NK-92 (cell line): ENCODE results near the gene HOXA5.

Experiments used
- DNase-seq: peaks from one replicate; lab custom pipeline; 2025; ENCODE audit not compliant: unreplicated experiment; lab: John Stamatoyannopoulos, UW

Gene HOXA5

DNA sequence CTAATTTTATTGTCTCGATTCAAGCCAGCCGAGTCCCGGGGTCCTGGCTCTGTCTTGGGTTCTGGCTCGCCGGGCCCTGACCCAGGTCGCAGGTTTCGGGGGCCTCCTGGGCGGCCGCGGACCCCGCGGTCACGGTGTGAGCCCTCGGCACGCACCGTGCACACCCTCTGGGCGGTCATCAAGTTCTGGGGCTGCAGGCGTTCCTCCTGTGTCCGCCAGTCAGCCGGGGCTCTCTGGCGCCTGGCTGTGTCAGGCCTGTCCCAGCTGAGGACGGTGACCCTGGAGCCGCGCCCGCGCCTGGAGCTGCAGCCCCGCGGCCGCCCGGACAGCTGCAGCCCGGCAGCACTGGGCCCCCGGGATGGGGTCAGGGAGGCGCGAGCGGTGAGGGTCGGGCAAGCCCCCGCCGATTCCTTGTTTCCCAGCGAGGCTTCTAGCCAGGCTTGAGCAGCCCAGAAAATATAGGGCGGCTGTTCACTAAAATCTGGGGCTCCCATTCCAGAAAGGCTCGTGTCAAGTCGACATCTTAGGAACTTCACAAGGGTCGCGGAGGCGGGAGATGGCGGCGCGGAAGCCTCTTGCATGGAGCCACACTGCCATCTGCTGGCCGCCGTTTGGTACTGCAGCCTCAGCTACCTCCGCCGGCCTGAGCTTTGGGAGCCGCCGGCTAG, 17.2 kb upstream of the HOXA5 start:
- DNase-seq: no peak

DNA sequence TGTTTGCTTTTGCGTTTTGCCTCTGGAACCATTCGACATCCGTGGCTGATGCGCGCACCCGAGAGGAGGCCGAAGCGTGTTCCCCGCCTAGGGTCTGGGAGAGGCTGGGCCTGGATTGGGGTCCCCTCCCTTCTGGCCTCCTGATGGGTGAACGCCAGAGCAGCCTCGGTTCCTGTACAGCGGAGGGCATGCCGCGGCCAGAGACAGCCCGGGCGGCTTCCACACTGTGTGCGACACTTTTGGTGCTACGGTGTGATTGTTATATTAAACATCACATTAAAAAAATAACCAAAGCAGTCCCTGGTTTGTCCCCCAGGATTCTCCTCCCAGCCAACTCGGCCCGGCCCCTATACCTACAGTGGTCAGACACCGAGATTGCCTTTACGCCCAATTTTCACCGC, 16.7 kb upstream of the HOXA5 start:
- DNase-seq: no peak

DNA sequence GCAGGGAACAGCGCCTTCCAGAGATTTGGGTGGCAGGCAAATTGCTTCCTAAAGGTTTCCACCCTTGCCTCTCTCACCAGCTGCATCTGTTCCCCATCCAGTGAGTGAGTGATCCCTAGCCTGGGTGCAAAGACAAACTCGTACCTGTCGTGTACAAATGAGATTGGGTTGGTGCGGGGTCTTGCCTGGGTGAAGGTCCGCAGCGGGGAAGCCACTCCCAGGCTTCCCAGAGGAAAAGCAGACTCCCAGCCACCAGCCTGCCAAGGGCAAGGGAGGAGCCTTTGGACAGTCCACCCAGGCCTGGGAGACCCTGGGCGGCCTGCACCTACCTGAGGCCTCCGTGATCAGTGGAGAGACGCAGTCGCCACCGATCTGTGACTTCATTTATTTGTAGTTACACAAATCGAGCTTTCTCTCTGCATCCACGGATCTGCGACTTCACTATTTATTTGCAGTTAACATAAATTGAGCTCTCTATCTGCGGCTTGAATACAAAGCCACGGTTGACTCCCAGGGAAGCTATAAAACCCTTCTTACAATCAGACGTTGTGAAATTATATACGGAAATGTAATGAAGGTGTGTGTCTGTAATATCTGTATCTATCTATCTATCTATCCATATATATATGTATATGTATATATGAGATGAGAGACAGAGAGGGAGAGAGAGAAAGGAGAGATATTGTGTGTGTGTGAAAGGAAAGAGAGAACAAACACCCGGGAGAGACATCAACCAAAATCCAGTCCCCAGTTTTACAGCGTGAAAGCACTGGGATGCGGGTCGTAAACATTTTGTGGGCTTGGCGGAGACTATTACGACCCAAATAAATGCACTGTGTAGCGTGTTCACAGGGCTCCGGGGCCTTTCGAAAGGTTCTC, 16.0 kb upstream of the HOXA5 start:
- no peak for DNase-seq

DNA sequence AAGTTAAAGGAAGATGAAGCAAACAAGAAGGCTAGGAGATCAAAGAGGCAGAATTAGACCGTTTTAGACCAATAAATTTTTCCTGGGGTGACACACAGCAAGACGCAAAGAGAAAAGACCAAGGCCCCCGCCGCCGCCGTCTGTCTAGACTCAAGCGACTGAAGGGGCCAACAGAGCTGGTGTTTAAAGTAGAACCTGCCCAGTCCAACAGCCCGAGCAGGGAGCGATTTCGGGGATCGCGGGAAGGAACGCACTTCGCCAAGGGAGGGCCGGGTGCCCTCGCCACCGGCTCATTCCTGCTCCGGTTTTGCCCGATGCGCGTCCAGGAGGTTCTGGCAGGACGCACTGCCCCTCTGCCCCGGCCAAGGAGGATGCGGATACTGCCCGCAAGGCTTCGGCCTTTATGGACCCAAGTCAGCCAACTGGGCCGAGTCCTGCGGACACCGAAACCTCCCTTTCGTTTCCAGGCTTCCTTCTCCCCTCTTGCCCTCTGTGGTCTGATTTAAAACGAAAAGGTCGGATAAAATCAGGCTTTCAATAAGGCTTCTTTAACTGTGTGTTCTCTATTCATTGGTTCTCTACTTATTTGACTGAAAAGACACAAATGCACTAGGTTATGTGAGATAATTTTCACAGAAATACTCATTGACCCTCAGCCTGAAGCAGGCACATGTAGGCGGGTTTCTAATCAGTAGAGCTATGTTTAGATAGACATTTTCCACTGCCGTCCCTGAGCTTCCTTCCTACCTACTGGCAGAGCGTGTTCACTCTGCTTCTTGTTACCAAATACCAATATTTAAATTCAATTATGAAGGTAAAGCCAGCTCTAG, 15.2 kb upstream of the HOXA5 start:
- no peak for DNase-seq

DNA sequence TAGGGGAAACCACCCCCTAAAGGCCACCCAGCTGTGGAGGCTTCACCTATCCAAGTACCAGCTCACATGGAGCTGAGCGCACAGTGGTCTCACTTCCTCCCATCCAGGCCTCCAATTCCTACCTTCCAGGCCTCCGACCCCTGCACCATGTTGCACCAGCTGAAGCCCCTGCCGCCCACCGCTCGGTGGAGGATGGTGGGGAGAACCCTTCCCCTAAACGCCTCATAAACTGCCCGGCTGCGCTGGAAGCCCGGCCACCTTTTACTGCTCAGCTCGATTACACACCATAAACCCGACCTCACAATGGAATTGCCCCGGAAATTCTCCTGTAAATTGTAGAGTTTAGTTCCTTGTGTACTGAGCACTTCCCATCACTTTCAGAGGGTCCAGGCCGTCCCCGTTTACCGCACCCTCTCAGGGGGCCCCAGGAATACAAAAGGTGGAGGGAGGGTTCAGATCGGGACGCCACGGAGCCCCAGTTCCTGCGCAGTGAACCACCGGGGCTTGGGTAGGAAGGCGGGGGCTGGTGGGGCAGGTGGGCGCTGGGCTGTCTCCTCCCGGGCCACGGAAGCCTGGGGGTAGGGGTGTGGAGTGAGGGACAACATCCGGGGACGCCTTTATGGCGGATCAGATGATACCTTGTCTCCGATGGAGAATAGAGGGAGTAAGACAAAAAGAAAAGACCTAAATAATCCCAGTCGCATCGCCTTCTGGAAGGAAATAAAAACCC, 14.4 kb upstream of the HOXA5 start:
- DNase-seq: no peak

DNA sequence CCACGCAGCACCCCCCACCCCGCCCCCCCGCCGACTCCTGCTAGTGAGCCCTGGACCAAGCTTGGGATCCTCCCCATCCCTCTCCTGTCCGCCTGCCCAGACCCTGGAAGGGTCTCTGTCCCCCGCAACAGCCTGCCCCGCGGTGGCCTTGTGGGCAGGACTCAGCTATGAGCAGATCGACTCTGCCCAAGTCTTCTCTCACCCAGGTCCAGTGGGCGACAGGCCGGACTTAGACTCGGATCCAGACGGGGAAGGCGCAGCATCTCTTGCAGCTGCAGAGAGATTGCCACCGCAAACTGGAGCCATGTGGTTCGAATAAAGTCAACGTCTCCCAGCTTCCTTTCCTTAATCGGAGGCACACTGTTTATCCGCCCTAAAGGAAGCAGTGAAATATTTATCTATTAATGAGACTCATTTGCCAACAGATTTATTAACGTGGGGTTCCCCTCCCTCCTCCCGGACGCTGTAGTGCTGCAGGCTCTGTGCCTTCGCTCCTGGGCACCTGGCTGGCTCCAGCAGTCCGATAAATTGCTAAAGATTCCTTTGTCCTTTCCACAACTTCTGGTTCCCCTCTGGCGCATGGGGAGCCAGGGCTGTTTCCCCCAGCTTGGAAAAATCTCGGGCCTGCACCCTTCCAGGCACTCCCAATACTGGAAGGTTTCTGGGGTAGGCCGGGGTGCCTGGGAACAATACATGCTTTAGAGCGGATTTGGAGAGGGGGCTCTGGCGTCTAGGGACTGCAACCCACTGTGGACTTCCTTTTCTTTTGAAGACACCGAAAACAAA, 13.6 kb upstream of the HOXA5 start:
- DNase-seq: no peak

DNA sequence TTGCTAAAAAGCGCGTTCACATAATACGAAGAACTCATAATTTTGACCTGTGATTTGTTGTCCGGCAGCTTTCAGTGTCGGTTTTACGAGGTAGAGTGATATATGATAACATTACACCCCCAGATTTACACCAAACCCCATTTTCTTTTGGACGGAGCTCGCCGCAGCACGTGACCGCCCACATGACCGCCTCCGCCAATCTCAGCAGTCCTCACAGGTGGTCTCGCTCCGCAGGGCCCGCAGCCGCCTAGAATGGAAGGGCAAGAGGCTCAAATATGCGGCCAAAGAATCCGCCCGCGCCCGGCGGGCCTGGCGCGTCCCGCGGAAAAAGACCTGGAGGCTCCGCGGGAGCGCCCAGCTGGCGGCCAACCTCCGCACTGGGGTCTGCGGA, 13.0 kb upstream of the HOXA5 start, which contains the start of gene HOXA7:
Gene HOXA7, minus strand, starts transcription at position 168 of the 391 bp plus-strand sequence. Its CDS starts 130 bp downstream, at position 38.
- DNase-seq: no peak

DNA sequence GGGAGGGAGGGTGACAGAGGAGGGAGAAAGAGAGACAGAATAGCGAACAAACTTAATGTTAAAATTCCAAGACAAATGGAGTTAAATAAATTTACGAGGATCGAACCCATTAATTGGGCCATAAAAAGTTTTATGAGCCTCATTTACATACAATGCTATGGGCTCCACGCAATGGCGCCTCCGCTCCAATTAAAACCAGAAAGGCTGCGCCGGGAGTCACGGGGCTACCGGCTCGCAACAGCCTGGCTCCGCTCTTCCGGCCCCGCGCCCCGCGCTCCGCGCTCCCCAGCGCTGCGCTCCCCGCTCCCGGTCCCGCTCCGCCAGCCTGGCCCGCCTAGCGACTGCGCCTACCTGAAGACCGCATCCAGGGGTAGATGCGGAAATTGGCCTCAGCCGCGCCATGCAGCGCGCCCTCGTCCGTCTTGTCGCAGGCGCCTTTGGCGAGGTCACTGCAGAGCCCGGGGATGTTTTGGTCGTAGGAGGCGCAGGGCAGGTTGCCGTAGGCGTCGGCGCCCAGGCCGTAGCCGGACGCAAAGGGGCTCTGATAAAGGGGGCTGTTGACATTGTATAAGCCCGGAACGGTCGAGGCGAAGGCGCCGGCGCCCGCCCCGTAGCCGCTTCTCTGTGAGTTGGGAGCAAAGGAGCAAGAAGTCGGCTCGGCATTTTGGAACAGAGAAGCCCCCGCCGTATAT, 12.5 kb upstream of the HOXA5 start:
- no peak for DNase-seq

DNA sequence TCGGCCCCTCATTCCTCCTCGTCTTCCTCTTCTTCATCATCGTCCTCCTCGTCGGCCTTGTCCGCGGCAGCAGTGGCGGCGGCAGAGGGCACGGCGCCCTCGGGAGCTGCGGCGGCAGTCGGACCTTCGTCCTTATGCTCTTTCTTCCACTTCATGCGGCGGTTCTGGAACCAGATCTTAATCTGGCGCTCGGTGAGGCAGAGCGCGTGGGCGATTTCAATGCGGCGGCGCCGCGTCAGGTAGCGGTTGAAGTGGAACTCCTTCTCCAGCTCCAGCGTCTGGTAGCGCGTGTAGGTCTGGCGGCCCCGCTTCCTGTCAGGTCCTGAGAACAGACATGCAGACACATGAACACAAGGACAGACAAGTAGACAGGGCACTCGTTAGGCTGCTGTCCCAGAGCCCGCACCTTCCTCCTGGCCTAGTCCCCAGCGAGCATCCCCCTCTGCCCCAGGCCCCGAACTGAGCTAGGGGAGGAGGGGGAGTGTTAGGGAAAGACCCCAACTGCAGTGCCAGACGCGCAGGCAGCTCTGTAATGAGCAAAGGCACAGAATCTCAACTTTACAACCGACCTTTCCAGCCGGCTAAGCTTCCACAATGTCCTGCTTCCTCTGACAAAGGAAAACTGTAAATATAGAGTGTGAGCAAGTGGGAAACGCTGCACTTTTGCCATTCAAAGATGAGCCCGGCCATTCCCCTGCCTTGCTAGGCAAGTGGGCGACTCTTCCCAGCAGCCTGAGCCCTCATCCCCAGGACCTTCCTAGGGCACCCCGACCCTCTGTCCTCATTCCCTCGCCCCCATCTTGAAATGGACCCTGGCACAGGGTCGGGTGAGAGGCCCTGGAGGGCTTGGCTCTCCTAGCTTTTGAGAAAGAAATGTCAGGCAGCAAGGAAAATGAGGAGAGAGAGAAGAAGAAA, 11.7 kb upstream of the HOXA5 start:
- no peak for DNase-seq

DNA sequence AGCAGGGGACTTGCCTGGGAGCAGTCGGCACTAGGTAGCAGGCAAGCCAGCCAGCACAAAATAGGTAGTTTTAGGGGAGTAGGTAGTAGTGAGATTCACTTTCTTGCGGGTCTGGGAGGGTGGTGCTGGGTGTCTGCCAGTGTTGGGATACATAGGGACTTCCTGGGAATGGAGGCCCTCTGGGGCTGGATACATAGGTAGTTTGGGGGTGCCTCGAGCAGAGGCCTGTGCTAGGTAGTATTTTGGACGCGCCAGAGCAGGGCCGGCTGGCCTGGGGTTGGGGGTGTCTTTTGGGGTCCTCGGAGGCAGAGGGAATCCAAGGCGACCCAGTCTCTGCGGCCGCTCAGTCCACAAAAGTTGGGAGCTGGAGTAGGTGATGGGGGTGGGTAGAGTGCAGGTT, 10.9 kb upstream of the HOXA5 start:
- no peak for DNase-seq

DNA sequence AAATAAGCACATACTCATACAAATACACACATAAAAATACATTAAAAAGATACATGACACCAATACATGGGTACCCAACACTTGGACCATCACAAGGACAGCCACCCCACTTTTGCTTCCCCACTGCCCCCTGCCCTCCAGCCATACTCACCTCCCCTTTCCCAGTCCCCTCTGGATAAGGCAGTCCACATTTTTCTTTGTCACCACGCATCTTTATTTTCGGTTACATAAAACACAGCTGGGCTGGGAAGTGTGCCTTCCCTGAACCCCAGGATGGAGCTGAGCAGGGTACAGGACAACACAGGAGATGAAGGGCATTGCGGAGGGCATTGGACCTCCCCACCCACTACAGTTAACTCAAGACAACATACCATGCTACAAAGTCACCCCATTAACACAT, 10.0 kb upstream of the HOXA5 start:
- no peak for DNase-seq

DNA sequence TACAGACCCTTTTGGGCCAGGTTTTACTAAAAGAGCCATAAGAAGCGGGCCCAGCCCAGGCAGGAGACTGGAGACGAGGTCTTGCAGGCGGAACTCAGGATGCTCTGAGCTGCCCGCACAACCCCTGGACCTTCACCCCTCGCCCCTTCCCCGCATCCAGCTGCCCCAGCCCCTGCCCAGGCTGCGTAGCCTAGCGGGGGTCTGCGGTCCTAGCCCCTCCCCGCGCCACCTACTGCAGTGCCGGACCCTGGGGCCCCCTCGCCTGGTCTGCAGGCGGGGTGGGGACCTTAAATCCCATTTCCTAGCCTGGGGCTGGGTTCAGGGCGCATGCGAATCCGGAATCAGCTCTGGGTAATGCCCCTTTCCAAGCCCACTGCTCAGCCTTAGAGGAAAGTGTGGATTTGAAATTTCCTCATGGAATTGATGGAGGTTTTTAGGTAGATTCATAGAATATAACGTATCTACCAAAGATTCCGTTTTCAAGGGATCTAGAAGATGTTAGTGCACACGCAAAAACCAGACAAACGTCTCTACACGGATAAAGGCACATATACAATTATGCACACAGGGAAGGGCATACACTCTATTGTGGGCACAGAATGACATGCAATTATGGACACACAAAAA, 9.4 kb upstream of the HOXA5 start:
- no peak for DNase-seq

DNA sequence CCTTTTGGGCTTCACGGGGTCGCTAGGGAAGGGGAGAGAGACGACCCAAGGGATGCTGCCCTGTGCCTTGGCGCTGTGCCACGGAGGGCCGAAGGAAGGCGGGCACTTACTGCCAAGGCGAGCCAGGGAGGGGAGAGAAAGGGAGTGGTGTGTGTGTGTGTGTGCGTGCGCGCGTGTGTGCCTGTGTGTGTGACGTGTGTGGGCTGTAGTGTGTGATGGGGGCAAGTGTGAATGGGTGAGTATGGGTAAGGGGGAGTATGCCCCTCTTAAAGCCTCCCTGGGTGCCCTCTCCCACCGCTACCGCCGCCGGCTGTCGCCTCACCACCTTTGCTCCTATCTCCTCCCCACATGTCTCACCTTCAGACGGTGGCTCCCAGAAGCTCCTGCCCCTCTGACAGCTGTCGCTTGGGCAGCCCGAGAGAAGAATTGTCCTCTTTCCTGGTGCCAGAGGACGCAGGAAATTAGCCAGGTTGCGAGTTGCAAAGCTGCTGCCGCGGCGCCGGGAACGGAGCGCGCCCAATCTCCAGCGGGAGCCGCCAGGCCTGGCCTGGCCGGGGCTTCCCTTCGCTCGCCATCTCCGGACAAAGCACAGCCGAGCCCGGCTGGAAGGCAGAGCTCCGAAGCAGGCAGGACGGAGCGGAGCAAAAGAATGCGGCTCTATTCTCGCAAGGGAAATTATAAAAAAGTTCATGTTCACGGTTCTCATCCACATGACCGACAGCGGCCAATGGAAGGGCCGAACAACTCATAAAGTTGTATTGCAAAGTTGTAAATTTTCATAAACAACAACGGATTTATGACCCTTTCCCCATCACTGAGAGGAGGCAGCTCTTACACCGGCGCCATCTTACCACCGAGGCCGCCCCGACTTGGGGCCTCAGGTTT, 8.7 kb upstream of the HOXA5 start, which contains the start of gene HOXA3:
Gene HOXA3, minus strand, starts transcription at position 653 of the 885 bp plus-strand sequence. CDS start 41,943 bp downstream, outside the sequence.
- DNase-seq: no peak

DNA sequence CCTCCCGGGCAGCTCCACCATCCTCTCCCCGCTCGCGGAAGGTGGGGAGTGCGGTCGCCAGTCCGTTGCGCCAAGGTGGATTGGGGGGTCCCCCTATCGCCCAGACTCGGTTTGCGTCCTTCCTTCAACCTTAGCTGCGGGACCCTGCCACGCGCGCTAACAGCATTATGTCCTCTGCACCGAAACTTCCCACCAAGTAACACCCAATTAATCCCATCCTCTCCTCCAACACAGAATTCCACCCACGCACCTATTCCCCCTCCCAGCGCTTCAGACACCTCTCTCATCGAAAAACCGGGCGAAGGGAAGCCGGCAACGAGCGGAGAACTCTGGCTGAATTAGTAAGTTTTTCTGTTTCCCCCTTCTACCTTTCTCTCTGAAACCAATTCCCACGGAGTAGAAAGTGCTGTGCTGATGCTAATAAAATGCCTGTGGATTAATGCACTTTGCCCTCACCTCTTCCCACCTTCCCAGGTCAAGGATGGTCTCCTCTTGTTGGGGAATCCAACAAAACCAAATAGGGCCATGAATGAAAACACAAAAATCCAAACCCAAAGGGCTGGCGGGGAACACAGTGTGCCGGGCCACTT, 8.0 kb upstream of the HOXA5 start:
- DNase-seq: no peak

DNA sequence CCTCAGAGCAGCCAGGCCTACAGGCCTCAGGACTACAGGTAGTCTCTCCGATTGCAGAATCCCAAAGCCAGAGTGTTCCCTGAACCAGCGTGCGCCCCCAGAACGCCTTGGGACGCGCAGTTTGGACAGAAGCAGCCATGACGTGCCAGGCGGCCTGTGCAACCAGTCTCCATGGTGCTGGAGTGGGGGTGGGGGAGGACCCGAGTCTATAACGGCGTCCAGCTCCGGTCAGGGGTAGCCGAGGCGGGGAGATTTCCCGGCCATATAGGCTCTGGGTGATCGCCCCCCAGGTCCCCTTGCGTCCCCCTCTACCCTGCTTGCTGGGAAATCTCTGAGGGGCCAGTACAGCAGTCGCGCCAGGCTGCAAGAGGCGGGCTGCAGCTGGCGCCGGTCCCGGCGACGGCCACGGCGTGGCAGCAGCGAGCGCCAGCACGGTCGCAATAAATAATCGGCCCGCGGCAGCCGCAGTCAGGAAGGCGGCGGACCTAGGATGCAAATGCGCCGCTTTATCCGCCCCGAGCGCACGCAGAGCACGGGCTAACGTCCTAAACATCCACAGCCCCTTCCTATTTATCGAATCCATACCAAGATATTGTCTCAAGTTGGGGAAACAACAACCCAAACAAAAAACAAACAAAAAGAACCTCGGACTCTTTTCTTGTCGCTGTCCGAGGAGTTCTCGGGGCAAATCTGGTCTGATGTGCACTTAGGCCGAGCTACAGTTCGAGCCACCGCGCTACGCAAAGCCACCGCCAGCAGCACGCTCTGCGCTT, 7.3 kb upstream of the HOXA5 start:
- no peak for DNase-seq
